ENCODE data around the gene AGO3.

Gene AGO3

GRCh38 chr1:36111151-36111550 is 180.2 kb downstream of the AGO3 start:
- no peak for TF ChIP-seq CTCF (conservative IDR thresholded peaks at IDR 0.05; ENCODE audit: low read depth, low read length)
- no peak overlapping the region for H3K4me3 ChIP-seq (ENCODE audit: low read length)
- DNase-seq (ENCODE audit: low read depth), result no peak

- no peak for TF ChIP-seq CTCF (conservative IDR thresholded peaks at IDR 0.05; ENCODE audit: low read depth, low read length)
- H3K4me3 ChIP-seq (ENCODE audit: low read length), result no peak overlapping the region
- DNase-seq (ENCODE audit: low read depth), result no peak
These were observed 181.9 kb downstream of the AGO3 start for GRCh38 chr1:36112823-36113222.

- DNase-seq (ENCODE audit: low read depth), result no peak
- TF ChIP-seq CTCF (conservative IDR thresholded peaks at IDR 0.05; ENCODE audit: low read depth, low read length), result no peak
- H3K4me3 ChIP-seq (ENCODE audit: low read length), result no peak overlapping the region
These were observed 183.5 kb downstream of the AGO3 start for GRCh38 chr1:36114371-36114770.

- peak; percentile 32 for DNase-seq (ENCODE audit: low read depth)
- no peak for TF ChIP-seq CTCF (conservative IDR thresholded peaks at IDR 0.05; ENCODE audit: low read depth, low read length)
- H3K4me3 ChIP-seq (ENCODE audit: low read length), result no peak overlapping the region
These were observed 184.3 kb downstream of the AGO3 start for GRCh38 chr1:36115200-36115669.

GRCh38 chr1:36115931-36116330 is 185.0 kb downstream of the AGO3 start:
- no peak overlapping the region for H3K4me3 ChIP-seq (ENCODE audit: low read length)
- DNase-seq (ENCODE audit: low read depth), result no peak
- TF ChIP-seq CTCF (conservative IDR thresholded peaks at IDR 0.05; ENCODE audit: low read depth, low read length), result no peak

- no peak for TF ChIP-seq CTCF (conservative IDR thresholded peaks at IDR 0.05; ENCODE audit: low read depth, low read length)
- no peak for DNase-seq (ENCODE audit: low read depth)
- H3K4me3 ChIP-seq (ENCODE audit: low read length), result no peak overlapping the region
These were observed 186.0 kb downstream of the AGO3 start for GRCh38 chr1:36116901-36117300.

GRCh38 chr1:36118447-36119204 is 187.7 kb downstream of the AGO3 start:
- TF ChIP-seq CTCF (conservative IDR thresholded peaks at IDR 0.05; ENCODE audit: low read depth, low read length), result no peak
- H3K4me3 ChIP-seq (ENCODE audit: low read length), result no peak overlapping the region
- no peak for DNase-seq (ENCODE audit: low read depth)

Data from retinal pigment epithelial cell (primary cell).